ENCODE measurements around the gene CEACAM3. TPM values are rescaled to one million over a fixed set of nuclear protein-coding genes. Genes with fewer than 3 reads are reported as not detected.
"Not testable (repeated sequence)": the region's sequence is repeated elsewhere in the genome, so short reads cannot be mapped to it uniquely, and the experiment has no call there.

Gene CEACAM3
- not detected in 2 replicates for total RNA-seq (2014; rRNA removed; shearing (Covaris generic))

DNA sequence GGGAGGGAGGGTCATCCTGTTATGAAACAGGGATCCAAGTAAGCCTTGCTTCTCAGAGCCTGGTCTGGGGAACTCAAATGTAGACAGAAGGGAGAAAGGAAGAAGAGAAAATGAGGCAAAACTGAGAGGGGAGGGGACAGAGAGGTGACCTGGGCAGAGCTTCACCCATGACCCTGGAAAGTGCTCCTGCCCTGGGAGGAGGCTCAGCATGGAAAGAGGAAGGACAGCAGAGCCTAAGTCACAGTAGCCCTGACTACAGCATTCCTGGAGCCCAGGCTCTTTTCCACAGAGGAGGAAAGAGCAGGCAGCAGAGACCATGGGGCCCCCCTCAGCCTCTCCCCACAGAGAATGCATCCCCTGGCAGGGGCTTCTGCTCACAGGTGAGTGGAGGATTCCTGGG, at the start of gene CEACAM3:
TSS of gene CEACAM3 (plus strand) at position 226 of the 400 bp plus-strand sequence. CDS start at position 317, 91 bp downstream.
- DNase-seq (ENCODE audit: low spot score) = no peak

DNA sequence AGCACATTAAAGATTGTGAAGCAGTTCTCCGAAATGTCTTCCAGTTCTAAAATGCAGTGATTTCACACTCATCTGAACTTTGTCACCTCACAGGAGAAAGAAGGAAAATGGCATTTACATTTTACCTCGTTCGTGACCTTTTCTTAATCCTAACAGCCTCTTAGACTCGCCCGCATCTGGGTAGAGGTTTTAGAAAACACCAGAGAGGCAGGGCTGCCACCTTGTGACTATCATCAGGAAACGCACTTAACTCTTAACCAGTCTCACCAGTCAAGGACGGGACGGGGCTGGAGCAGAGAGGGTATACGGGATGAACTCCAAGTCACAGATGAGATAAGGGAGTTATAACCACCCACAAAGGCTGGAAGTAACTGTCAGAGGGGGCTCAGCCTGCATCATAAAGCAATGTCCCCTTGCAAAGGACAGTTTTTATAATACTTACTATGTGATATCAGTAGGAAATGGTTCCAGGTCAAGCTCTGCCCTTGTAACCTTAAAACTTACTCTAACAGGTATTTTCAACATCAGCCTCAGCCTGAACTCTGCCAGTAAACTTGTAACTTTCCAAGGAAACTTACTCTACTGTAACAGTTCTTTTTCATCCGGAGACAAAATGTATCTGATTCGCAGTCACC, 49.7 kb upstream of the CEACAM3 start:
- DNase-seq (ENCODE audit: low spot score) = peak; percentile 56

DNA sequence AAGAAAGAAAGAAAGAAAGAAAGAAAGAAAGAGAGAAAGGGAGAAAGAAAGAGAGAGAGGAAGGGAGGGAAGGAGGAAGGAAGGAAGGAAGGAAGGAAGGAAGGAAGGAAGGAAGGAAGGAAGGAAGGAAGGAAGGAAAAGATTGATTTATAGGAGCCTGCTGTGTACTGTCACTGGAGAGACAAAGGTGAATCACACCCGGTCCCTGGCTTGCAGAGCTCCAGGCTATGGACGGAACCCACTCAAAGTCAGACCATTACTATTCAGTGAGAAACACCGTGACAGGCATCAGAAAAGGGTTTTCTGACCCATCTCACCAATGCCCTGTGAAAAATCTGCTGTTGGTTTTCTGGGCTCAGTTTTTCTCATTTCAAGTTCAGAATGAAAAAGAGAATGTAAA, 48.4 kb upstream of the CEACAM3 start:
- no peak for DNase-seq (ENCODE audit: low spot score)

DNA sequence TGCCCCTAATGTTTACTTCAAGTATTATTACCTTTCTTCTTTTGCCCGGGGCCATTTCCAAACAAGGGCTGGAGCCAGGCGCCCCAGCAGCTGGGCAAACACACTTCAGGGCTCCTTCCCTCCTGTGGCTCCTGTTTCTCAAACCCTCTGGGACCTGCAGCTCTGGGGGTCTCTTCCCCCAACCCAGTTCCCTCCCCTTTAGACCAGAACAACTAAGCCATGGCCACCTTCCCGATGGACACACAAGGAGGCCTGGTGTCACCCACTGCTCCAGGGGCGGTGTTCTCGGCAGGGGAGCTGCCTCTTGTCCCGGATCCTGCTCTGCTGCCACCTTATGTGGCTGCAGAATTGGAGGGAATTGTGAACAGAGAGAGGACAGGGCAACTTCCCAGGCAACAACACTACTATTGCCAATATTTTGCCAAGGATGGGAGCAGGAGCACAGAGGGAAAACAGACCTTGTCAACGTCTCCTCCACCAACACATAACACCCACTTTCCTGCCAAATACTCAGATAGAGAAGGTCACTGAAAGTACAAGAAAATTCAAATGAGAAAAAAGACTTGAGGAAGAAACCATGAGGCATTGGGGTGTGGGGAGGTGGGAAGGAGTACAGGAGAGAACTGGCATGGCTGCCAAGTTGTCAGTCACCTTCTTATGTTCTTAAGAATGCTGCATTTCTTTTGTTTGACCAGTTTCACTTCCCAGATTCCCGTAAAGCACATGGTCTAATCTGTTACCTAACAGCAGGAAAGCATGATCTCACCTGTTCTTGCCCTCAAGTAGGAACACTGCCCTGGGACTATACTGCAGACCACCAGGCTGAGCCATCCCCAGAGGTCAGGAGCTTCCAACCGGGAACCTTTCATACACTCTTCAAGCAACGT, 45.9 kb upstream of the CEACAM3 start:
- not testable (repeated sequence) for DNase-seq (ENCODE audit: low spot score)

DNA sequence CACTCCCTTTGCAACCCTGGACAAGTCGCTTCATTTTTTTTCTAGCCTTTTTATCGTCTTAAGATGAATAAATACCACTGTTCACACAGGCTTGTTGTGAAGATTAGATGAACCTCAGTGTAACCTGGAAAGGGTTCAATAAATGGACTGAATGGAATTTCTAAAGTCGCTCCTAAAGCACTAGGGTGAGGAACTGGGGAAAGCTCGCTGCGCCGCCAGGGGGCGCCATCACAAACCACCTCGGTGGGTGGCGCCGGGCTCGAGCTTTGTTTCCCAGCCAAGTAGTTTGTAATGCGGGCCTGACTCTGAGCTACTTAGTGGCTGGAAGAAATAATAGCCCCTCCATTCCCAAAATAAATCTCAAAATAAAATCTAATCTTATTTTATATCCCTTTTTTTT, 43.2 kb upstream of the CEACAM3 start:
- peak; percentile 24 for DNase-seq (ENCODE audit: low spot score)

DNA sequence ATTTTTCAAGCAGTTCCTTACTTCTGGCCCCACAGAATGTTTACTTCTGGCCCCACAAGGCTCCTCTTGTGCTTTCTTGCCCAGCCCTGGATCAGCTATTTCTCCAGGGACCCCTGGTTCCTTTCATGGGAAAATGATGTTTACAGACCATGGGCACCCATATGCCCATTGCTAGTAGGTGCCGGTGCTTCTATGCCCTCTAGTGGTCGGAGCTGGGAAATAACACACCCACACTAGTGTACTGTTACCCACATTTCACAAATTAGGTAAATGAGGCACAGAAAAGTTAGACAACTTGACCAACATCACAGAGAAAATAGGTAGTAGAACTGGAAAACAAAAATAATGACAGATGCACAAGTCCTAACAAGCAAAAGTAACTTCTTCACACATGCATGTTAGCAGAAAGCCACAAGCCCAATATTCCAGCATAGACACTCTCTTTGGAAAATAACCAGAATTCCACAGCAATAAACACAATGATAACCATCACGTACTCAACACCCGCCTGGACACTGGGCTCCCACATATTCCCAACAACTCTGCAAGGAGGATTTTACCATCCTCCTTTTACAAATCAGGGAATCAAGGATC, 42.4 kb upstream of the CEACAM3 start:
- DNase-seq (ENCODE audit: low spot score) = peak; percentile 40

DNA sequence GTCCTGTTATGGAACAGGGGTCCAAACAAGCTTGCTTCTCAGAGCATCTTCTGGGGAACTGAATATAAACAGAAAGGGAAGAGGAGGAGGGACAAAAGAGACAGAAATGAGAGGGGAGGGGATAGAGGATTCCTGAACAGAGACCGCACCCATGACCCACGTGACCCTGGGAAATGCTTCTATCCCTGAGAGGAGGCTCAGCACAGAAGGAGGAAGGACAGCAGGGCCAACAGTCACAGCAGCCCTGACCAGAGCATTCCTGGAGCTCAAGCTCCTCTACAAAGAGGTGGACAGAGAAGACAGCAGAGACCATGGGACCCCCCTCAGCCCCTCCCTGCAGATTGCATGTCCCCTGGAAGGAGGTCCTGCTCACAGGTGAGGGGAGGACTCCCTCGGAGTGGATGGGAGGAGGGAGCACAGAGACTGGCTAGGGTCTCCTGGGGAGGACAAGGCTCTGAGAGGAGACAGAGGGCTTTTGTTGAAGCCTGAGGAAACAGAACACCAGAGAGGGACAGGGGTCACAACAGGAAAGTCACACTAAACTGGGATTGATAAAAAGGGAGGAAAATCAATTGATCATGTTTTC, 41.0 kb upstream of the CEACAM3 start, which contains the start of gene CEACAM6:
TSS of gene CEACAM6 (plus strand) at position 203 of the 586 bp plus-strand sequence. CDS start at position 312, 109 bp downstream.
- no peak for DNase-seq (ENCODE audit: low spot score)

DNA sequence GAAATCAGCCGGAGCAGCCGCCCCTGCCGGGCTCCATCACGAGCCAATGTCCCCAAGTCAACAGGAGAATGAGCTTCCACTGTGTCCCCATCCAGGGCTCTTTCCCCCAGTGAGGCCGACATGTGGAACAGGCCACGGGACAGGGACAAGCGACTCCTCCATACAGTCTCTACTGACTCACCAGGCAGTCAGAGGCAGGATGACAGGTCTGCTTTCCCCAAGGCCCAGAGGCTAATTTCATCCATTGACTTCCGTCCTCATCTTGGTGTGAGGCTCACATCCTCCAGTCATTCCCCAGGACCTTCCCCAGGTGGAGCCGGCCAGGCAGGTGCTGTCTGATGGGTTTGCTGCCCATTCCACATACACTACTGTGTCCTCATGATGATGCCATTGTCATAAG, 37.5 kb upstream of the CEACAM3 start:
- DNase-seq (ENCODE audit: low spot score) = no peak

DNA sequence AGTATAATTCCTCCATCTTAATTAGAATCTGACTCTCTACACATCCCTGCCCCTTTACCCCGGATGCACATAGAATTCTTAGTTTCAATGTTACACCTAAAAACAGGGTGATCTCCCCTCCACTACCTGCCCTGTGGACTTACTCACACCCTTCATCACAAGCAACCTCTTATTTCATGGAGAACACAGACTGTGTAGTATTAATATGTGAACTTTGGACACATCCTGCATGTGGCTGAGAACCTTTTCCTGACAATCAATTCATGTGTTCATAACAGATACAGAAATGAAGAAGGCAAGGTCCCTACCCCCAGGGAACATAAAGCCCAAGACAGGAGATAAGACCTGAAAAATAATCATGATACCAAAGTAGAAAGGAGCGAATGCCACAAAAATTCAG, 29.3 kb upstream of the CEACAM3 start:
- no peak for DNase-seq (ENCODE audit: low spot score)

DNA sequence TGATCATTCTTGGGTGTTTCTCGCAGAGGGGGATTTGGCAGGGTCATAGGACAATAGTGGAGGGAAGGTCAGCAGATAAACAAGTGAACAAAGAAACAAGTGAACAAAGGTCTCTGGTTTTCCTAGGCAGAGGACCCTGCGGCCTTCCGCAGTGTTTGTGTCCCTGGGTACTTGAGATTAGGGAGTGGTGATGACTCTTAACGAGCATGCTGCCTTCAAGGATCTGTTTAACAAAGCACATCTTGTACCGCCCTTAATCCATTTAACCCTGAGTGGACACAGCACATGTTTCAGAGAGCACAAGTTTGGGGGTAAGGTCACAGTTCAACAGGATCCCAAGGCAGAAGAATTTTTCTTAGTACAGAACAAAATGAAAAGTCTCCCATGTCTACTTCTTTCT, 28.3 kb upstream of the CEACAM3 start:
- not testable (repeated sequence) for DNase-seq (ENCODE audit: low spot score)

DNA sequence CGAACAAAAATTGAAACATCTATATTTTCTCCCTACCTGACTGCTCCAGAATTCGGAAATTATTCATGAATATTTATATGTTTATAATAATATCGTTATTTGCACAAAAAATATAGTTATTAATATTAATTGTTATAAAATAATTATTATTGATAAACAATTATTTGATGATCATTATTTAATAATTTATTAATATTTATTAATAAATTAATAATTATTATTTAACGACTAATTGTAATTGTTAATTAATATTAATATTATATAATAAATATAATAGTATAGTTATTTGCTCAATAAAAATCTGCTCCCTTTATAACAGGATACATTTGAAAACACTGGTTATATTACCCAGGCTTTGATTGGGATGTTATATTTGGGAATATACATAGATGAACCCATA, 26.8 kb upstream of the CEACAM3 start:
- no peak for DNase-seq (ENCODE audit: low spot score)

DNA sequence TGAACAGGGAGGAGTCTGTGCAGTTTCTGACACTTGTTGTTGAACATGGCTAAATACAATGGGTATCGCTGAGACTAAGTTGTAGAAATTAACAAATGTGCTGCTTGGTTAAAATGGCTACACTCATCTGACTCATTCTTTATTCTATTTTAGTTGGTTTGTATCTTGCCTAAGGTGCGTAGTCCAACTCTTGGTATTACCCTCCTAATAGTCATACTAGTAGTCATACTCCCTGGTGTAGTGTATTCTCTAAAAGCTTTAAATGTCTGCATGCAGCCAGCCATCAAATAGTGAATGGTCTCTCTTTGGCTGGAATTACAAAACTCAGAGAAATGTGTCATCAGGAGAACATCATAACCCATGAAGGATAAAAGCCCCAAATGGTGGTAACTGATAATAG, 25.0 kb upstream of the CEACAM3 start:
- no peak for DNase-seq (ENCODE audit: low spot score)

DNA sequence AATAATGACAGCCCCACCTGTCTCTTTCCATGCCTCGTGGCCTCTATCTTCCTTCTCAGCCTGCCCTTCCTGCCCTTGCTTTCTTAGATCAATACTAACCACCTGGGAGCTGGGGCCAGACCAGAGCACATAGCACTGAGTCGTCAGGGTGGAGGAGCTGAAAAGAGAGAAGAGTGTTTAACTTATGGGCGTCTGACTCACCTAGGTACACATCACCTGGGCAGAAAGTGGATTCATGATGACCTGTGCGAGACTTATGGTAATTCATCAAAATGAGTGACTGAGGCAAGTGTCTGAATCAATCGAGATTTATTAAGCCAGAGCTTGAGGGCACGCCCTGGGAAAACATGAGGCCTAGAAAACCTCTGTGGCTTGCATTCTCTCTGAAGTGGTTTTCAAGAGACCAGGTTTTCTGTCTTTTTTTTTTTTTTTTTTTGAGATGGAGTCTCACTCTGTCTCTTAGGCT, 21.8 kb upstream of the CEACAM3 start:
- DNase-seq (ENCODE audit: low spot score) = no peak

DNA sequence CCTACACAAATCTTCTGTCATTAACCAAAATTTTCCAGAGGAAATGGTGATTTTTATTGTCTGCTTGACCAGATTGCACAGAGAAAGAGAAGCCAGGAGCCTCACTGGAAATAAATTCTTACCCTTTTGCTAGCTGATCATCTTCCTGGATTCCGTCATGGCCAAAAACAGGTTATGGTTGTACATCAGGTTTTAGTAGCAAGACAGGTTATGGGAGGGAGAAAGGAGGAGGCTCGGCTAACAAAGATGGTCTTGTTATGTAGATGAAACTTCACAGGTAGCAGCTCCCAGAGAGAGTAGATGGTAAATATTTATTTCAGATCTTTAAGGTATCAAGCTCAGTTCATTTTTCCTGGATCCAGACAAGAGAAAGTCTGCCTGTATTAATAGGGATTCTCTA, 19.7 kb upstream of the CEACAM3 start:
- no peak for DNase-seq (ENCODE audit: low spot score)

DNA sequence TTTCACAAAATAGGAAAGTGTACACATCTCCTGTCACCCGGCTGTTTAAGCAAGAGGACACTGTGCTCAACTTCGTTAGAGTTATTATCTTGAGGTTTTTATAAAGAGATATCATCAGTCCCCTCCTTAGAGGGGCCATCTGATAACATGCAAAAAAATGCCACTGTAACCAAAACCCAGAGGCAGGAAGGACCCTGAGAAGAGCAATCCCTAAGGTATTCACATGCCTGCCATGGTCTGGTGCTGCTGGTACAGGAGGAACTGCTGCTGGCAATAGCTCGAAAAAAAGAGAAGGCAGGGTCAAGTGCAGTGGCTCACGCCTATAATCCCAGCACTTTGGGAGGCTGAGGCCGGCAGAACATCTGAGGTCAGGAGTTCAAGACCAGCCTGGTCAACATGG, 12.8 kb upstream of the CEACAM3 start:
- DNase-seq (ENCODE audit: low spot score) = no peak

DNA sequence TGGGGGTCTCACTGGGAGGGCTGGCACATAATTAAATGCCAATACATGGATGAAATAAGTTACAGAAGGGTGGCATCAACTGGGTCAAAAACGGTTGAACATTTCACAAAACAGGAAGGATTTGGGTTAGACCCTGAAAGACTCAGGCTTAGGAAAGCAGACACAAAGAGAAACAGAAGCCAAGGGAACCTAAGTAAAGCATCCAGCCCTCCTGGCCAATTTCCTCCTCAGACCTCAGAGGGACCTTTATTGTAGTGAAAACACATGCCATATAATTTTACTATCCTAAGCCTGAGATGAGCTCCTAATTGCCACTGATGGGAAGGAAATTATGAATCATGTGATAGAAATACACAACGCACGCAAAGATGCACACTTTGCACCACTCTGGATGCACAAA, 12.1 kb upstream of the CEACAM3 start:
- no peak for DNase-seq (ENCODE audit: low spot score)

DNA sequence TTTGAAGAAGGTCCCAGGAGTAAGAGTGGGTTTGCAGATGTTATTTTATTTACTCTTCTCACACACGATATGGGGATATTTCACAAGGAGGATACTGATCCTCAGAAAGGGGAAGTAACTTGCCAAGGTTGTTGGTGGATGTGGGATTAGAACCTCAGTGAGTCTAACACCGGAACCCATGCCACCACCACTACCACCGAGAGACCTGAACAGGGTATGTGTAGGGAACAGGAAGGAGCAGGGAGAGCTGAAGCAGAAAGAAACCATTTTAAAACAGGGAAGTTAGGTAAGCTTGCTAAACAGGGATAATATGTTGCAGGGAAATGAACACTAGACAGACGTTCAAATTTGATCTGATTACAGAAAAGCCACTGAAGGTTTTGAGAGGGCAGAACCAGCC, 11.6 kb upstream of the CEACAM3 start:
- no peak for DNase-seq (ENCODE audit: low spot score)

DNA sequence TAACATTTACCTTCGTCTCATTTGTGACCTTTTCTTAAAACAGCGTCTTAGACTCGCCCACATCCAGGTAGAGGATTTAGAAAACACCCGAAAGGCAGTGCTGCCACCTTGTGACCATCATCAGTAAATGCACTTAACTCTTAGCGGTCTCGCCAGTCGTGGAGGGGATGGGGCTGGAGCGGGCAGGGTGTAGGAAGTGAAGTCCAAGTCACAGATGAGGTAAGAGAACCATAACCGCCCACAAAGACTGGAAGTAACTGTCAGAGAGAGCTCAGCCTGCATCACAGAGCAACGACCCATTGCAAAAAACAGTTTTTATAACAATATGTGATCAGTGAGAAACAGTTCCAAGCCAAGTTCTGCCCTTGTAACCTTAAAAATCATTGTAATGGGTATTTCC, 10.7 kb upstream of the CEACAM3 start:
- peak; percentile 85 for DNase-seq (ENCODE audit: low spot score)

DNA sequence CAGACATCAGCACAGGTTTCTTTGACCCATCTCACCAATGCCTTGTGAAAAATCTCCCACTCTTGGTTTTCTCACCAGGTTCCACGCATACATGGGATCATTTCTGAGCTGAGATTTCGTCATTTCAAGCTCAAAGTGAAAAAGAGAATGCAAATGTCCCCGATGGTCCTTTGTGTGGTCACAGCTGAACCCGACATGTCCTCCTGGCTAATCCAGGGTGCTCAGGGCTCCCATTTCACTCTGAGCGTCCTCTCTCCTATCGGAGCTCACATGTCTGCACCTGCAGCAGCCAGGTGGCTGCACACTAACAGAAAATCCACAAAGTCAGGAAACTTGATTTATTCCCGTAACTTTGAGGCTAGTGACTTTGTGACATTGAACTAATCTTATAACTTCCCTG, 9.3 kb upstream of the CEACAM3 start:
- DNase-seq (ENCODE audit: low spot score) = no peak

DNA sequence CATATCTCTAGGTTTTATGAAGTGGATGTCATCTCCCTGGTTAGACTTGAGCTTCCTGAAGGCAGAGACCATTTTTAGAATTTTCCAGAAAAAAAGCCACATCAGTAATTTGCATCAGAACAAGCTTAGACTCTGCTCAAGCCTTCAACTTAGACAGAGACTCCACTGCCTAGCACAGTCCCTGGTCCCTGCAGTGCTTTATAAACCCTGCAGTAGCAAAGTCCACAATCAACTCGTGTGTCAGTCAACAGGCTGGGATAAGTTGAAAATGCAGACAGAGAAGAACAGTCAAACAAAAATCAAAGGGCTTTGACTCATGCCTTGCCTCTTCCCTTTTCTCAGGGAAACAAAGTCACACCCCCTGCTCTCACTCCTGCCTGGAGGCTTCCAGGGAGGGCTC, 7.9 kb upstream of the CEACAM3 start:
- not testable (repeated sequence) for DNase-seq (ENCODE audit: low spot score)

DNA sequence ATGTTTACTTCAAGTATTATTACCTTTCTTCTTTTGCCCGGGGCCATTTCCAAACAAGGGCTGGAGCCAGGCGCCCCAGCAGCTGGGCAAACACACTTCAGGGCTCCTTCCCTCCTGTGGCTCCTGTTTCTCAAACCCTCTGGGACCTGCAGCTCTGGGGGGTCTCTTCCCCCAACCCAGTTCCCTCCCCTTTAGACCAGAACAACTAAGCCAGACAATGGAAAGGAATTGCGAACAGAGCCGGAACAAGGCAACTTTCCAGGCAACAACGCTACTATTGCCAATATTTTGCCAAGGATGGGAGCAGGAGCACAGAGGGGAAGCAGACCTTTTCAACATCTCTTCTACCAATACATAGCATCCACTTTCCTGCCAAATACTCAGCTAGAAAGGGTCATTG, 7.3 kb upstream of the CEACAM3 start:
- not testable (repeated sequence) for DNase-seq (ENCODE audit: low spot score)

All from H4 (cell line).